Upper lobe of left lung (tissue), 6 donors: ENCODE data around the gene FNDC3B. TPM values are rescaled to one million over a fixed set of nuclear protein-coding genes. Genes with fewer than 3 reads are reported as not detected.

Experiments
- ATAC-seq, 2 donors: fragments of 200-7000 bp; cut with Tn5 transposase; one replicate each; pipeline ENCODE4 v1.9.1; 2022; ENCODE audit warnings: mild to moderate bottlenecking in 2 of 2, moderate library complexity in 2 of 2; ENCODE audit not compliant: low FRiP score in 2 of 2
- DNase-seq, 2 donors: peaks; one replicate each; pipeline ENCODE4 v3.0.0-alpha.2; 2019 to 2020
- H3K27ac ChIP-seq, 4 donors: fragments of 200-600 bp; sonication (generic); one replicate each; pipeline ENCODE4 v1.5.1; 2016 to 2019
- H3K27me3 ChIP-seq, 4 donors: fragments of 200-600 bp; sonication (generic); one replicate each; pipeline ENCODE4 v1.5.1; 2017 to 2019
- H3K36me3 ChIP-seq, 4 donors: fragments of 200-600 bp; sonication (generic); one replicate each; pipeline ENCODE4 v1.5.1; 2016 to 2019
- H3K4me1 ChIP-seq, 4 donors: fragments of 200-600 bp; sonication (generic); one replicate each; pipeline ENCODE4 v1.5.1; 2018 to 2019
- H3K4me3 ChIP-seq, 4 donors: fragments of 200-600 bp; sonication (generic); one replicate each; pipeline ENCODE4 v1.5.1; 2017 to 2019; ENCODE audit warnings: mild to moderate bottlenecking in 2 of 4, moderate library complexity in 1 of 4
- H3K9me3 ChIP-seq, 4 donors: fragments of 200-600 bp; sonication (generic); one replicate each; pipeline ENCODE4 v1.5.1; 2018 to 2019
- EP300 ChIP-seq, 4 donors: sonication (generic); formaldehyde crosslinking; IDR thresholded peaks; one replicate each; pipeline ENCODE4 v1.5.1; 2017; ENCODE audit warnings: antibody characterized with exemption in 4 of 4, control low read depth in 2 of 4
- POLR2A ChIP-seq, 4 donors: fragments of 450-650 bp; IDR thresholded peaks; one replicate each; pipeline ENCODE4 v1.5.1; 2016 to 2017; ENCODE audit warnings: antibody characterized with exemption in 4 of 4, mild to moderate bottlenecking in 2 of 4
- POLR2AphosphoS5 ChIP-seq, 2 donors: sonication (generic); formaldehyde crosslinking; IDR thresholded peaks; one replicate each; pipeline ENCODE4 v1.5.1; 2017; ENCODE audit warnings: antibody characterized with exemption in 2 of 2
- WGBS, 2 donors: methylation state at CpG; one replicate each; pipeline ENCODE4 v1.1.5; 2017 to 2018; 5-methylcytosine and 5-hydroxymethylcytosine counted together
- total RNA-seq, 6 donors: library from RNA; depleted of rRNA in 4 of 6; stranded (reverse); fragments of >200 nt in 4 of 6; gene quantifications; one replicate each; pipeline versions ENCODE4 v1.1.0 to v1.2.1, GENCODE V29; 2016 to 2021
- TF ChIP-seq, protein P1 (sequence below), 6 experiments: fragments of 450-650 bp in 4 of 6; fragments of 200-600 bp in 2 of 6; sonication (generic) in 2 of 6; IDR thresholded peaks; one replicate each; pipeline ENCODE4 v1.5.1; 2016 to 2019; ENCODE audit warnings: antibody characterized with exemption in 6 of 6
- donor health status: DM: no; HTN: no; CAD: no; lungs with moderate emphysema.
- donor health status: DM: no; HTN: yes; CAD: no; lungs with severe emphysema.

The FNDC3B gene
- total RNA-seq, 6 donors from 2014 or later: 73.3 to 167 (median 119) TPM

DNA sequence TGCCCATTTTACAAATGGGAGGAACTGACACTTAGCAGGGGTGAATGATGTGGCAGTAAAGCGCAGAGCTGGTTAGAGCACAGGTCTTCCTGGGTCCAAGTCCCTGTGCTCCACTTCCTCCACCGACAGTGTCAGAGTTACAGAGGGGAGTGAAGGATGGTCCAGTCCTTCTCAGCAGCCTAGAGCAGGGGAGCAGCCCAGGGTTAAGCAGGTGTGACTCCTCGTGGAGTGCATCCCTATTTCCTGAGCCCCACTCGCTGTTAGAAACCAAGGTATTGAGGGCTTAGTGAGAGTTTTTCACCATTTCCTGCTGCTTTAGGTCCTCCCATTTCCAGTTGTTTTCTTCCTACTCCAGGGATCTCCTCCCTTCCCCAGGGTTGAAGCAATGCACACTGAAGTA, 333.5 kb downstream of the FNDC3B start:
- no peak overlapping the region for H3K4me3 ChIP-seq
- no peaks in the 10 kb centered on the region for H3K4me1 ChIP-seq
- no peak overlapping the region for H3K27ac ChIP-seq
- DNase-seq (no peak), ATAC-seq (no peak)
- 79 to 97% methylated on average over 4 of the region's 4 CpGs for WGBS, 2 donors
- no peak for TF ChIP-seq POLR2AphosphoS5 (IDR thresholded peaks at IDR 0.05)
- TF ChIP-seq POLR2A (IDR thresholded peaks at IDR 0.05): no peak
- no peak for TF ChIP-seq EP300 (IDR thresholded peaks at IDR 0.05)
- TF ChIP-seq, protein P1, sequence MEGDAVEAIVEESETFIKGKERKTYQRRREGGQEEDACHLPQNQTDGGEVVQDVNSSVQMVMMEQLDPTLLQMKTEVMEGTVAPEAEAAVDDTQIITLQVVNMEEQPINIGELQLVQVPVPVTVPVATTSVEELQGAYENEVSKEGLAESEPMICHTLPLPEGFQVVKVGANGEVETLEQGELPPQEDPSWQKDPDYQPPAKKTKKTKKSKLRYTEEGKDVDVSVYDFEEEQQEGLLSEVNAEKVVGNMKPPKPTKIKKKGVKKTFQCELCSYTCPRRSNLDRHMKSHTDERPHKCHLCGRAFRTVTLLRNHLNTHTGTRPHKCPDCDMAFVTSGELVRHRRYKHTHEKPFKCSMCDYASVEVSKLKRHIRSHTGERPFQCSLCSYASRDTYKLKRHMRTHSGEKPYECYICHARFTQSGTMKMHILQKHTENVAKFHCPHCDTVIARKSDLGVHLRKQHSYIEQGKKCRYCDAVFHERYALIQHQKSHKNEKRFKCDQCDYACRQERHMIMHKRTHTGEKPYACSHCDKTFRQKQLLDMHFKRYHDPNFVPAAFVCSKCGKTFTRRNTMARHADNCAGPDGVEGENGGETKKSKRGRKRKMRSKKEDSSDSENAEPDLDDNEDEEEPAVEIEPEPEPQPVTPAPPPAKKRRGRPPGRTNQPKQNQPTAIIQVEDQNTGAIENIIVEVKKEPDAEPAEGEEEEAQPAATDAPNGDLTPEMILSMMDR (IDR thresholded peaks at IDR 0.05): no peak
- H3K9me3 ChIP-seq: no peaks in the 10 kb centered on the region
- H3K27me3 ChIP-seq: no peaks in the 10 kb centered on the region
- H3K36me3 ChIP-seq: peaks cover 0 to 73% (median 12%) of the 10 kb centered on the region in 4 donors

DNA sequence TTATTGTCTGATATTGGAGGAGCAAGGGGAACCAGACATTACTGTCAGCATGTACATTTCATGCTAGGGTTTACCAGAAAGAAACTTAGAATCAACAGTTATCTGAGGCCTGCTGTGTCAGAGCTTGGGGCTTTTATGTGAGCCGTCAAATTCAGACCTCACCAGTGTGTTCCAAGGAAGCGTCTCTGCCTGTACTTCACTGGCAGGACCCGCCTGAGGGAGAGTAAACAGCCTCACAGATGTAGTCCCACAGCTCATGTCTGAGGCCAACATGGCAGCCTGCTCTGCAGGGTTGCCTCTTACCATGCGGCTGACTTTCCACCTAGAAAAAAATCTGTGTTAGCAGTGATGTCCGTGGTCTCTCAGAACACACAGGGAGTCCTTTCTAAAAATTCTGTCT, 334.5 kb downstream of the FNDC3B start:
- WGBS, 2 donors: 94 to 99% methylated on average over 5 of the region's 5 CpGs
- no peaks in the 10 kb centered on the region for H3K9me3 ChIP-seq
- no peaks in the 10 kb centered on the region for H3K27me3 ChIP-seq
- no peak overlapping the region for H3K27ac ChIP-seq
- H3K4me3 ChIP-seq: no peak overlapping the region
- TF ChIP-seq, protein P1 (IDR thresholded peaks at IDR 0.05): no peak
- TF ChIP-seq POLR2A (IDR thresholded peaks at IDR 0.05): no peak
- no peak for TF ChIP-seq POLR2AphosphoS5 (IDR thresholded peaks at IDR 0.05)
- TF ChIP-seq EP300 (IDR thresholded peaks at IDR 0.05): no peak
- DNase-seq (no peak), ATAC-seq (no peak)
- H3K36me3 ChIP-seq: peaks cover 8 to 83% (median 23%) of the 10 kb centered on the region in 4 donors
- H3K4me1 ChIP-seq: no peaks in the 10 kb centered on the region

DNA sequence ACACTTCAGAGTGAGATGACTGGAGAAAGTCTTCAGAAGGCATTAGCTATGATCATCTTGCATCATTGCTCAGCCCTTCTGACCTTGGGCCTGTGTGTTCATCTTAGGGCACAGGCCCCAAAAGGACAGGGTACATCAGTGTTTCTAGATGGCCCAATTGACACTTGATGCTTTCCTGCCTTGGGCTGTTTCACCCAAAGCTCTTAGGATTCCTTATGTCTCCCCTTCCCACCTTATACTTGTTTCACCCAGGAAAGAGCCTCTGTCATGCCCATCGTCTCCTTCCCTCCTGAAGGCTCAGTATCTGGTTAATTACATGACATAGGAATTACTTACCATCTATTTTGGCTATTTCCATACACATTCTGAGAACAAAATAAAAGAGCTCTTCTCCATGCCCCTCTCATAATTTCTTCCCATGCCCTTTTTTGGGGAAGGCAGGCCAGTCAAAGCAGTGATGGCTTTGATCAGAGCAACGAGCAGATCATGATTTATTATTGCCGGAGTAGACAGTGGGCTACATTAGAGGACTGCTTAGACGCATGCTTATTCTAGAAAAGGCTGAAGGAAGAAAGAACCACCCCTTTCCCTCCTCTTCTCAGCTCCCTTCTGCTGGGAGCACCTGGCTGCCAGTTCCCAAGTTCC, 335.9 kb downstream of the FNDC3B start:
- Histone ChIP-seq H3K27ac (no peak overlapping the region), H3K27me3 (no peaks in the 10 kb centered on the region), H3K4me3 (no peak overlapping the region), H3K9me3 (no peaks in the 10 kb centered on the region), H3K36me3 (peaks cover 18 to 93% (median 36%) of the 10 kb centered on the region in 4 donors), H3K4me1 (no peaks in the 10 kb centered on the region)
- no peak for DNase-seq
- no peak for ATAC-seq
- TF ChIP-seq POLR2AphosphoS5 (IDR thresholded peaks at IDR 0.05): no peak
- TF ChIP-seq POLR2A (IDR thresholded peaks at IDR 0.05): no peak
- TF ChIP-seq, protein P1 (IDR thresholded peaks at IDR 0.05): no peak
- no peak for TF ChIP-seq EP300 (IDR thresholded peaks at IDR 0.05)
- 85 to 90% methylated on average over 4 of the region's 4 CpGs for WGBS, 2 donors

DNA sequence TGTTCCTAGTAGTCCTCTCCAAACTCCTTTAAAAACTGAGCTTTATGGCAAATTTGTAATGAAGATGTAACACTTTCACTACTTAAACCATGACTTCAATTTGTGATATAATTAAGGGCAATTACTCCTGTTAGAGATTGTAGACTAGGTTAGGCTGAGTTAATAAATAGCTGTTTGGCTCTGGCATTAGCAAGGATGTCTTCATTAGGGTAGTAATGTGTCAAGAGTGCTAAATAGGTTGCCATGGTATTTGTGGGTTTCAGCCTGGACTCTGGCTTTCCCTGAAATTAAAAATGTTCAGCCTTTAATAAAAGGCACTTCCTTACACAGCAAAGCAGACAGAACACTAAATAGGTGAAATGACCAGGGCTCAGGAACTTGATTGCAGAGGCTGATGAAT, 337.0 kb downstream of the FNDC3B start:
- Histone ChIP-seq H3K4me3 (no peak overlapping the region), H3K36me3 (peaks cover 22 to 95% (median 46%) of the 10 kb centered on the region in 4 donors), H3K9me3 (no peaks in the 10 kb centered on the region), H3K4me1 (no peaks in the 10 kb centered on the region), H3K27ac (no peak overlapping the region), H3K27me3 (no peaks in the 10 kb centered on the region)
- DNase-seq: no peak
- no peak for ATAC-seq
- TF ChIP-seq POLR2A (IDR thresholded peaks at IDR 0.05): no peak
- no peak for TF ChIP-seq EP300 (IDR thresholded peaks at IDR 0.05)
- TF ChIP-seq, protein P1 (IDR thresholded peaks at IDR 0.05): no peak
- no peak for TF ChIP-seq POLR2AphosphoS5 (IDR thresholded peaks at IDR 0.05)

DNA sequence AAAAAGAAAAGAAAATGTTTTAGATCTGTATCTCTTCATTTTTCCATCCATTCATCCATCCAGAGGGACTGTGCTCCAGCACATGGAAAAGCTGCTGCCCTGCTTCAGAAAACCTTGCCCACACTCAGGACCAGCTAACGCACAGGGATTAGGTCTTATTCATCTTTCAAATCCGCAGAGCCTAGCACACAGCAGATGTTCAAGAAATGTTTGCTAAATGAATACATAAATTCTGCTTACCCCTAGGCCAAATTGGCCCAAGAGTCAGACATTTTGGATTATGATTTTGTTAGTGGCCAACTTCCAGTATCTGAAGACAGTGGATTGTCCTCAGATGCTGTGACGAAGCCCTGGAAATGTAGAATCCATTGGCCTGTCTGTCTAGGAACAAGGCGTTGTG, 337.5 kb downstream of the FNDC3B start:
- TF ChIP-seq, protein P1 (IDR thresholded peaks at IDR 0.05): no peak
- no peaks in the 10 kb centered on the region for H3K9me3 ChIP-seq
- 94 to 96% methylated on average over 4 of the region's 4 CpGs for WGBS, 2 donors
- H3K36me3 ChIP-seq: peaks cover 22 to 92% (median 47%) of the 10 kb centered on the region in 4 donors
- H3K4me1 ChIP-seq: no peaks in the 10 kb centered on the region
- H3K27me3 ChIP-seq: no peaks in the 10 kb centered on the region
- H3K4me3 ChIP-seq: no peak overlapping the region
- DNase-seq (no peak), ATAC-seq (no peak)
- no peak overlapping the region for H3K27ac ChIP-seq
